ENCODE data around the gene PKIG. TPM values are rescaled to one million over a fixed set of nuclear protein-coding genes. Genes with fewer than 3 reads are reported as not detected.
A peak's percentile ranks its signal among the peaks of the same experiment; 100 is the strongest.

Gene PKIG
- total RNA-seq, 1 donor from 2014 or later: 30.1 TPM

DNA sequence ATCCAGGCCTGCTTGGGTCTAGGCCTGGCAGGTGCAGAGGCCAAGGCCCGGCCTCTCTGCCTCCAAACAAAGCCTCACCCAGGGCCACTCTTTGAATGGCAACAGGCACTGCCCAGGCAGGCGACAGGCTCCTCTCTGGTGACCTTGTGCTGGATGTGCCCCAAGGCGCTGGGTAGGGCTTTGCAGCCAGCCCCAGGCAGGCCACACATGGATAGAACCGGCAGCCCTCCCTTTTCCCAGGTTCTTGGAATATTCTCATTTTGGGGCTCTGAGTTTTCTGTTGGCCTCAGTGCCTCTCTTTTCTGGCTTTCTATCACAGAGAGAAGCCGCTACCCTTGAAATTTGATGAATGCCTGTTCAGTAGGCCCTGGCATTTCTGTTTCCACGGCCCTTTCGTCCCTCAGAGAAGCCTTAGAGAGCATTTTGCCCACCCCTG is 18.9 kb downstream of the PKIG start:
- H3K9ac ChIP-seq (ENCODE audit: low read length): no peak overlapping the region
- no peaks in the 10 kb centered on the region for H3K79me2 ChIP-seq (ENCODE audit: insufficient read depth, low read length)
- peak overlapping the region; percentile 35 for H3K27ac ChIP-seq (ENCODE audit: low read depth, low read length)
- H4K20me1 ChIP-seq (ENCODE audit: insufficient read depth, low read length): no peaks in the 10 kb centered on the region
- no peak overlapping the region for H3K4me3 ChIP-seq (ENCODE audit: insufficient read depth, low read depth, low read length)
- no peaks in the 10 kb centered on the region for H3K9me3 ChIP-seq (ENCODE audit: insufficient read depth, low read depth, low read length)
- DNase-seq (ENCODE audit: low read depth) (no peak), FAIRE-seq (no peak)
- H3K9me3 Mint-ChIP-seq (ENCODE audit: unreplicated experiment): no peaks in the 10 kb centered on the region
- H3K4me3 Mint-ChIP-seq (ENCODE audit: unreplicated experiment): no peak overlapping the region
- H3K36me3 ChIP-seq (ENCODE audit: insufficient read depth, low read length): no peaks in the 10 kb centered on the region
- no peak overlapping the region for H2AFZ ChIP-seq (ENCODE audit: low read depth, low read length)
- H3K4me2 ChIP-seq (ENCODE audit: low read length): peak overlapping the region; percentile 44
- no peaks in the 10 kb centered on the region for H3K27me3 ChIP-seq (ENCODE audit: insufficient read depth, low read length)
- H3K27me3 Mint-ChIP-seq (ENCODE audit: low read depth, unreplicated experiment): no peaks in the 10 kb centered on the region
- H3K4me1 ChIP-seq (ENCODE audit: insufficient read depth, low read length): peaks cover 18% of the 10 kb centered on the region
- peaks cover 19% of the 10 kb centered on the region for H3K4me1 Mint-ChIP-seq (ENCODE audit: low read depth, unreplicated experiment)
- no peak overlapping the region for H3K27ac Mint-ChIP-seq (ENCODE audit: unreplicated experiment)
- no peaks in the 10 kb centered on the region for H3K36me3 Mint-ChIP-seq (ENCODE audit: low read depth, unreplicated experiment)
- TF ChIP-seq EZH2 (IDR thresholded peaks at IDR 0.05; ENCODE audit: insufficient read depth, low read length): no peak
- TF ChIP-seq, protein P1, sequence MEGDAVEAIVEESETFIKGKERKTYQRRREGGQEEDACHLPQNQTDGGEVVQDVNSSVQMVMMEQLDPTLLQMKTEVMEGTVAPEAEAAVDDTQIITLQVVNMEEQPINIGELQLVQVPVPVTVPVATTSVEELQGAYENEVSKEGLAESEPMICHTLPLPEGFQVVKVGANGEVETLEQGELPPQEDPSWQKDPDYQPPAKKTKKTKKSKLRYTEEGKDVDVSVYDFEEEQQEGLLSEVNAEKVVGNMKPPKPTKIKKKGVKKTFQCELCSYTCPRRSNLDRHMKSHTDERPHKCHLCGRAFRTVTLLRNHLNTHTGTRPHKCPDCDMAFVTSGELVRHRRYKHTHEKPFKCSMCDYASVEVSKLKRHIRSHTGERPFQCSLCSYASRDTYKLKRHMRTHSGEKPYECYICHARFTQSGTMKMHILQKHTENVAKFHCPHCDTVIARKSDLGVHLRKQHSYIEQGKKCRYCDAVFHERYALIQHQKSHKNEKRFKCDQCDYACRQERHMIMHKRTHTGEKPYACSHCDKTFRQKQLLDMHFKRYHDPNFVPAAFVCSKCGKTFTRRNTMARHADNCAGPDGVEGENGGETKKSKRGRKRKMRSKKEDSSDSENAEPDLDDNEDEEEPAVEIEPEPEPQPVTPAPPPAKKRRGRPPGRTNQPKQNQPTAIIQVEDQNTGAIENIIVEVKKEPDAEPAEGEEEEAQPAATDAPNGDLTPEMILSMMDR (IDR thresholded peaks at IDR 0.05; ENCODE audit: insufficient read depth, low read depth, low read length): no peak

DNA sequence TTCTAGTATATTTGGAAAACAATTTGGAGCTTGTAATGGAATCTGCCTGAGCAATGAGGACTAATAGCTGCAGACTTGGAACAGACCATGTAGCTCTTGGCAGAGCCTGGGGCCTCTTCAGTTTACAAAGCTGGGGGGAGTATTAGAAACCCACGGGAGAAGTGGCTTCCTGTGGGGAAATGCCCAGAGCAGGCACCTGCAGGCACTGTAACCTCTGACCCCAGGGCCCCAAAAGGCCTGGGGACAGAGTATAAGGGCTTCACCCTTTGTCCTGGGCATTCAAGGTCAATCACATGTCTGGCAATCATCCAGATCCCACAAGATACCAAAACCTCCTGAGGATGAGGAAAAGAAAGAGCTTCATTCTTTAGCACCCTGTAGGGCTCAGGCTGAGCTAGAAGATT is 19.4 kb downstream of the PKIG start:
- no peaks in the 10 kb centered on the region for H3K9me3 Mint-ChIP-seq (ENCODE audit: unreplicated experiment)
- Histone ChIP-seq H4K20me1 (ENCODE audit: insufficient read depth, low read length) (no peaks in the 10 kb centered on the region), H3K4me2 (ENCODE audit: low read length) (peak overlapping the region; percentile 44), H3K27ac (ENCODE audit: low read depth, low read length) (peak overlapping the region; percentile 35), H3K9ac (ENCODE audit: low read length) (no peak overlapping the region), H3K36me3 (ENCODE audit: insufficient read depth, low read length) (no peaks in the 10 kb centered on the region), H3K4me1 (ENCODE audit: insufficient read depth, low read length) (peaks cover 18% of the 10 kb centered on the region), H3K79me2 (ENCODE audit: insufficient read depth, low read length) (no peaks in the 10 kb centered on the region), H3K4me3 (ENCODE audit: insufficient read depth, low read depth, low read length) (no peak overlapping the region), H3K9me3 (ENCODE audit: insufficient read depth, low read depth, low read length) (no peaks in the 10 kb centered on the region), H3K27me3 (ENCODE audit: insufficient read depth, low read length) (no peaks in the 10 kb centered on the region), H2AFZ (ENCODE audit: low read depth, low read length) (no peak overlapping the region)
- peak; percentile 86 for DNase-seq (ENCODE audit: low read depth)
- TF ChIP-seq EZH2 (IDR thresholded peaks at IDR 0.05; ENCODE audit: insufficient read depth, low read length): no peak
- TF ChIP-seq, protein P1 (IDR thresholded peaks at IDR 0.05; ENCODE audit: insufficient read depth, low read depth, low read length): no peak
- no peaks in the 10 kb centered on the region for H3K27me3 Mint-ChIP-seq (ENCODE audit: low read depth, unreplicated experiment)
- H3K4me3 Mint-ChIP-seq (ENCODE audit: unreplicated experiment): no peak overlapping the region
- no peak for FAIRE-seq
- H3K4me1 Mint-ChIP-seq (ENCODE audit: low read depth, unreplicated experiment): peaks cover 19% of the 10 kb centered on the region
- H3K36me3 Mint-ChIP-seq (ENCODE audit: low read depth, unreplicated experiment): no peaks in the 10 kb centered on the region
- H3K27ac Mint-ChIP-seq (ENCODE audit: unreplicated experiment): no peak overlapping the region

DNA sequence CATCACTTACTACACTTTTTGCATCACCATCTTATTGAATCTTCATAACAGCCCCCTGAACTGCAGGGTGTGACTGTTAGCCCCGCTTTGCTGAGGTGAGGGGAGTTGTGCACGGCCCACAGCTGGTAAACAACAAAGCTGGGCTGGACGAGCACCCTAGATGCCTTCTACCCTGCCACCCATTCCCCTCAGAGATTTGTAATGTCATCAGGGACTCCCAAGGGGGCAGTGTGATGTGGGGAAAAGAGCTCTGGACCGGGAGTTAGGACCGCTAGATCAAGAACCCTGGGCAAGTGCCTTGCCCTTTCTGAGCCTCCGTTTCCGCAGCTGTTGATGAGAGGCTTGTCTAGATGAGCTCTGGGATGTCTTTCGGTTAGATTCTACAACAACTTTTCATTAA is 20.9 kb downstream of the PKIG start:
- Histone ChIP-seq H3K27ac (ENCODE audit: low read depth, low read length) (no peak overlapping the region), H3K36me3 (ENCODE audit: insufficient read depth, low read length) (no peaks in the 10 kb centered on the region), H3K4me3 (ENCODE audit: insufficient read depth, low read depth, low read length) (no peak overlapping the region), H4K20me1 (ENCODE audit: insufficient read depth, low read length) (no peaks in the 10 kb centered on the region), H3K9me3 (ENCODE audit: insufficient read depth, low read depth, low read length) (no peaks in the 10 kb centered on the region), H3K4me2 (ENCODE audit: low read length) (no peak overlapping the region), H3K4me1 (ENCODE audit: insufficient read depth, low read length) (peaks cover 14% of the 10 kb centered on the region), H3K27me3 (ENCODE audit: insufficient read depth, low read length) (no peaks in the 10 kb centered on the region), H2AFZ (ENCODE audit: low read depth, low read length) (no peak overlapping the region), H3K9ac (ENCODE audit: low read length) (no peak overlapping the region), H3K79me2 (ENCODE audit: insufficient read depth, low read length) (no peaks in the 10 kb centered on the region)
- Mint-ChIP-seq H3K27ac (ENCODE audit: unreplicated experiment) (no peak overlapping the region), H3K4me1 (ENCODE audit: low read depth, unreplicated experiment) (peaks cover 14% of the 10 kb centered on the region), H3K27me3 (ENCODE audit: low read depth, unreplicated experiment) (no peaks in the 10 kb centered on the region), H3K36me3 (ENCODE audit: low read depth, unreplicated experiment) (no peaks in the 10 kb centered on the region), H3K9me3 (ENCODE audit: unreplicated experiment) (no peaks in the 10 kb centered on the region), H3K4me3 (ENCODE audit: unreplicated experiment) (no peak overlapping the region)
- TF ChIP-seq EZH2 (IDR thresholded peaks at IDR 0.05; ENCODE audit: insufficient read depth, low read length): no peak
- TF ChIP-seq, protein P1 (IDR thresholded peaks at IDR 0.05; ENCODE audit: insufficient read depth, low read depth, low read length): no peak
- FAIRE-seq (no peak), DNase-seq (ENCODE audit: low read depth) (no peak)
